HepG2 (cell line): Measurements from ENCODE around the gene RRAS. TPM values are rescaled to one million over a fixed set of nuclear protein-coding genes. Genes with fewer than 3 reads are reported as not detected.

Experiments
- ATAC-seq: fragments of 200-7000 bp; cut with Tn5 transposase; 3 replicates; pipeline ENCODE4 v1.9.1; 2020; ENCODE audit warnings: mild to moderate bottlenecking, moderate library complexity
- BruUV-seq: library from RNA; stranded (reverse); fragments of 400-500 nt; replicated peaks from 2 replicates; lab custom pipeline; 2021; lab: Mats Ljungman, UMichigan
- CTCF ChIA-PET: fragments of 300-600 bp; formaldehyde crosslinking; extraction: SDS; loops from one replicate; lab custom pipeline; 2021; ENCODE audit warnings: low total read pairs, inconsistent platforms, low intra/inter-chr PET ratio; lab: Yijun Ruan, JAX
- POLR2A ChIA-PET: fragments of 350-600 bp; sonication (Branson Sonifier 250); formaldehyde crosslinking; loops from one replicate; lab custom pipeline; 2020; ENCODE audit warnings: antibody characterized with exemption, inconsistent platforms; lab: Yijun Ruan, JAX
- DNase-seq: peaks from one replicate; pipeline ENCODE4 v3.0.0-alpha.2; 2015; ENCODE audit warnings: low spot score
- FAIRE-seq: peaks from 3 replicates; lab custom pipeline; 2011; peaks lifted over from hg19 to GRCh38; lab: Jason Lieb, UNC
- H2AFZ ChIP-seq: one replicate; pipeline ENCODE4 v1.6.1; 2011; ENCODE audit warnings: low read length, inconsistent platforms
- H3K27ac ChIP-seq: fragments of 300-600 bp; 3 replicates; pipeline ENCODE4 v1.8.0; 2011; ENCODE audit warnings: mixed run types, mild to moderate bottlenecking, mixed read lengths, low read length, inconsistent platforms; ENCODE audit not compliant: insufficient read depth; ENCODE audit errors: extremely low read length
- H3K27me3 ChIP-seq, 2 experiments: fragments of 200-600 bp in 1 of 2; 2 replicates in 1 of 2; 3 replicates in 1 of 2; pipeline versions ENCODE4 v1.6.0 to v1.8.0; 2011; ENCODE audit warnings: low read length in 2 of 2, mild to moderate bottlenecking in 2 of 2, moderate library complexity in 2 of 2, inconsistent platforms in 1 of 2; ENCODE audit not compliant: insufficient read depth in 2 of 2, control insufficient read depth in 1 of 2
- H3K36me3 ChIP-seq, 2 experiments: fragments of 200-600 bp in 1 of 2; replicated peaks in 1 of 2; 2 replicates in 1 of 2; 3 replicates in 1 of 2; pipeline versions ENCODE4 v1.5.1 to v1.8.0; 2011; ENCODE audit warnings: low read length in 2 of 2, inconsistent platforms in 1 of 2; ENCODE audit not compliant: insufficient read depth in 2 of 2, control insufficient read depth in 1 of 2
- H3K4me1 ChIP-seq: 2 replicates; pipeline ENCODE4 v1.5.1; 2012; ENCODE audit warnings: low read length, inconsistent platforms; ENCODE audit not compliant: insufficient read depth
- H3K4me2 ChIP-seq: 2 replicates; pipeline ENCODE4 v1.6.0; 2011; ENCODE audit warnings: low read depth, low read length, inconsistent platforms
- H3K4me3 ChIP-seq, 3 experiments: fragments of 200-600 bp in 1 of 3; sonication (generic), shearing (Covaris generic) in 1 of 3; replicated peaks in 1 of 3; 2 replicates each; pipeline ENCODE4 v1.5.1; 2011 to 2016; ENCODE audit warnings: low read length in 3 of 3, inconsistent platforms in 2 of 3, low read depth in 2 of 3, mild to moderate bottlenecking in 2 of 3, control low read depth in 1 of 3, mixed read lengths in 1 of 3; ENCODE audit not compliant: insufficient read depth in 1 of 3
- H3K79me2 ChIP-seq: one replicate; pipeline ENCODE4 v1.6.1; 2011; ENCODE audit warnings: low read length, inconsistent platforms; ENCODE audit not compliant: insufficient read depth
- H3K9ac ChIP-seq: 2 replicates; pipeline ENCODE4 v1.6.0; 2011; ENCODE audit warnings: mild to moderate bottlenecking, low read depth, low read length, inconsistent platforms; ENCODE audit not compliant: insufficient read depth
- H3K9me3 ChIP-seq: 2 replicates; pipeline ENCODE4 v1.5.1; 2012; ENCODE audit warnings: mild to moderate bottlenecking, low read length
- H4K20me1 ChIP-seq: 2 replicates; pipeline ENCODE4 v1.6.0; 2011; ENCODE audit warnings: inconsistent platforms, mild to moderate bottlenecking, low read length, moderate library complexity; ENCODE audit not compliant: insufficient read depth
- DNMT1 ChIP-seq: sonication (generic); formaldehyde crosslinking; IDR thresholded peaks from 2 replicates; pipeline ENCODE4 v1.5.1; 2020; ENCODE audit warnings: mild to moderate bottlenecking, missing genetic modification reagents
- ERF ChIP-seq: IDR thresholded peaks from 2 replicates; pipeline ENCODE4 v1.6.1; 2018; ENCODE audit warnings: missing biosample characterization, missing genetic modification reagents
- ZNF709 ChIP-seq: sonication (generic); formaldehyde crosslinking; IDR thresholded peaks from 2 replicates; pipeline ENCODE4 v1.5.0; 2020; ENCODE audit warnings: mild to moderate bottlenecking, missing genetic modification reagents
- WGBS: methylation state at CpG from one replicate; pipeline ENCODE4 v1.1.6; 2017; ENCODE audit warnings: low lambda C conversion rate; 5-methylcytosine and 5-hydroxymethylcytosine counted together
- in situ Hi-C: cut with HindIII; loops from 2 replicates; pipeline ENCODE4 v1.10.0; 2017; ENCODE audit warnings: low pct_unique_long_range_greater_than_20kb; ENCODE audit not compliant: extremely low pct_ligation_motif_present
- intact Hi-C: fragments of 100-400 bp; cut with micrococcal nuclease; formaldehyde crosslinking; loops from one replicate; pipeline ENCODE4 v1.10.0; 2022; ENCODE audit not compliant: unreplicated experiment
- microRNA-seq: library from miRNA; unstranded; fragments of <30 nt; microRNA quantifications from one replicate; pipeline ENCODE4, GENCODE V29; 2020
- polyA plus RNA-seq, 8 experiments: library from polyadenylated mRNA; depleted of rRNA in 3 of 8; stranded (reverse) in 7 of 8; unstranded in 1 of 8; fragments of >200 nt; fragmentation: Illumina TruSeq in 4 of 8; extraction: Trizol in 4 of 8; gene quantifications; 2 replicates each; pipeline versions ENCODE4 v1.2.1 to v1.2.3, GENCODE V29; 2011 to 2016; ENCODE audit warnings: low read depth in 4 of 8, missing spikeins in 1 of 8, mixed read lengths in 1 of 8; ENCODE audit not compliant: insufficient read depth in 1 of 8
- small RNA-seq, 3 experiments: library from RNA; depleted of rRNA; stranded (forward); fragments of <200 nt; gene quantifications; one replicate each; pipeline ENCODE3, GENCODE V24; 2012; ENCODE audit warnings: low read depth in 2 of 3, low replicate concordance in 1 of 3; ENCODE audit not compliant: insufficient read length in 3 of 3, insufficient read depth in 2 of 3
- total RNA-seq, 5 experiments: library from RNA; depleted of rRNA; stranded (reverse); fragments of >200 nt; fragmentation: Illumina TruSeq; extraction: Trizol; gene quantifications; 2 replicates each; pipeline ENCODE4 v1.2.3, GENCODE V29; 2016; ENCODE audit warnings: low read depth in 1 of 5

Gene RRAS
- total and polyA plus RNA-seq, 2 of the 13 experiments (the other 11 are each of a cell fraction or from before 2014, with no cell fraction given), result 1.5 to 12.0 TPM

GRCh38 chr19:49587227-49587626, 52.7 kb downstream of the RRAS start:
- Histone ChIP-seq H3K4me3 (no peak overlapping the region), H3K27ac (no peak overlapping the region), H3K79me2 (peaks cover 7% of the 10 kb centered on the region), H2AFZ (no peak overlapping the region), H3K4me2 (no peak overlapping the region), H3K4me1 (peaks cover 24% of the 10 kb centered on the region), H3K9me3 (no peaks in the 10 kb centered on the region), H3K36me3 (no peaks in the 10 kb centered on the region), H3K9ac (no peak overlapping the region), H4K20me1 (no peaks in the 10 kb centered on the region), H3K27me3 (no peaks in the 10 kb centered on the region; a peak in 1 of 5 replicates)
- in situ Hi-C loops, result no loop called here
- WGBS, result 79% methylated on average over 8 of the region's 8 CpGs
- no peak for FAIRE-seq
- no peak for ATAC-seq
- TF ChIP-seq ZNF709 (CRISPR knock-in tag) (no peak), ERF (no peak), DNMT1 (CRISPR knock-in tag) (no peak)
- DNase-seq, result no peak
- ChIA-PET POLR2A (interaction anchor here (0.7 kb wide), 1 partner anchor 91 kb away, joined by 4 read pairs; the partner anchor contains the start of gene RPS11), CTCF (no interaction called here)
- intact Hi-C loops, result no loop called here
- no TSS peak for BruUV-seq

Small RNA genes within 50 kb of the gene (microRNA-seq; reads per million reads assigned to microRNA genes)
- not detected for gene MIR5088

Small RNA genes within 50 kb of the gene (small RNA-seq; reads per million reads assigned to genes)
- gene MIR5088, result 0 reads per million in 3 experiments

Other genes with a start within 250 kb of the RRAS start
- gene PTH2, start 216.7 kb downstream of the RRAS start, total RNA-seq (2016; rRNA removed; fragmentation: Illumina TruSeq; extraction: Trizol), result not detected in 2 replicates
- gene PTH2, start 216.7 kb downstream of the RRAS start, polyA plus RNA-seq (2011; rRNA removed), result not detected in 2 replicates
- gene GFY, start 214.8 kb downstream of the RRAS start, total RNA-seq (2016; rRNA removed; fragmentation: Illumina TruSeq; extraction: Trizol), result not detected in 2 replicates
- gene GFY, start 214.8 kb downstream of the RRAS start, polyA plus RNA-seq (2011; rRNA removed), result not detected in 2 replicates
- not detected in 2 replicates for gene SLC17A7, start 198.6 kb downstream of the RRAS start, total RNA-seq (2016; rRNA removed; fragmentation: Illumina TruSeq; extraction: Trizol)
- 0.32 and 0.37 TPM in 2 replicates for gene SLC17A7, start 198.6 kb downstream of the RRAS start, polyA plus RNA-seq (2011; rRNA removed)
- 94.9 and 110 TPM in 2 replicates for gene PIH1D1, start 188.3 kb downstream of the RRAS start, total RNA-seq (2016; rRNA removed; fragmentation: Illumina TruSeq; extraction: Trizol)
- gene PIH1D1, start 188.3 kb downstream of the RRAS start, polyA plus RNA-seq (2011; rRNA removed), result 126 and 137 TPM in 2 replicates
- gene ALDH16A1, start 186.9 kb downstream of the RRAS start, total RNA-seq (2016; rRNA removed; fragmentation: Illumina TruSeq; extraction: Trizol), result 29.6 and 34.9 TPM in 2 replicates
- 8.4 and 9.2 TPM in 2 replicates for gene ALDH16A1, start 186.9 kb downstream of the RRAS start, polyA plus RNA-seq (2011; rRNA removed)
- gene FLT3LG, start 165.9 kb downstream of the RRAS start, total RNA-seq (2016; rRNA removed; fragmentation: Illumina TruSeq; extraction: Trizol), result 0.58 and 1.5 TPM in 2 replicates
- gene FLT3LG, start 165.9 kb downstream of the RRAS start, polyA plus RNA-seq (2011; rRNA removed), result 2.6 and 3.0 TPM in 2 replicates
- gene RPL13A, start 152.5 kb downstream of the RRAS start, total RNA-seq (2016; rRNA removed; fragmentation: Illumina TruSeq; extraction: Trizol), result 2,601 and 3,137 TPM in 2 replicates
- 3,407 and 3,954 TPM in 2 replicates for gene RPL13A, start 152.5 kb downstream of the RRAS start, polyA plus RNA-seq (2011; rRNA removed)
- gene RPS11, start 143.7 kb downstream of the RRAS start, total RNA-seq (2016; rRNA removed; fragmentation: Illumina TruSeq; extraction: Trizol), result 2,345 and 2,734 TPM in 2 replicates
- gene RPS11, start 143.7 kb downstream of the RRAS start, polyA plus RNA-seq (2011; rRNA removed), result 2,839 and 2,896 TPM in 2 replicates
- gene FCGRT, start 127.5 kb downstream of the RRAS start, total RNA-seq (2016; rRNA removed; fragmentation: Illumina TruSeq; extraction: Trizol), result 124 and 225 TPM in 2 replicates
- gene FCGRT, start 127.5 kb downstream of the RRAS start, polyA plus RNA-seq (2011; rRNA removed), result 121 and 149 TPM in 2 replicates
- gene RCN3, start 112.1 kb downstream of the RRAS start, total RNA-seq (2016; rRNA removed; fragmentation: Illumina TruSeq; extraction: Trizol), result 1.7 and 10.1 TPM in 2 replicates
- 3.0 and 3.3 TPM in 2 replicates for gene RCN3, start 112.1 kb downstream of the RRAS start, polyA plus RNA-seq (2011; rRNA removed)
- 78.0 and 81.4 TPM in 2 replicates for gene NOSIP, start 59.6 kb downstream of the RRAS start, total RNA-seq (2016; rRNA removed; fragmentation: Illumina TruSeq; extraction: Trizol)
- gene NOSIP, start 59.6 kb downstream of the RRAS start, polyA plus RNA-seq (2011; rRNA removed), result 54.3 and 58.4 TPM in 2 replicates
- gene PRRG2, start 58.8 kb downstream of the RRAS start, total RNA-seq (2016; rRNA removed; fragmentation: Illumina TruSeq; extraction: Trizol), result 0.51 and 0.82 TPM in 2 replicates
- gene PRRG2, start 58.8 kb downstream of the RRAS start, polyA plus RNA-seq (2011; rRNA removed), result 0.64 and 0.66 TPM in 2 replicates
- gene PRR12, start 49.0 kb downstream of the RRAS start, total RNA-seq (2016; rRNA removed; fragmentation: Illumina TruSeq; extraction: Trizol), result 1.5 and 1.6 TPM in 2 replicates
- gene PRR12, start 49.0 kb downstream of the RRAS start, polyA plus RNA-seq (2011; rRNA removed), result 0.62 and 0.74 TPM in 2 replicates
- 4.8 and 6.1 TPM in 2 replicates for gene SCAF1, start 2.1 kb upstream of the RRAS start, total RNA-seq (2016; rRNA removed; fragmentation: Illumina TruSeq; extraction: Trizol)
- gene SCAF1, start 2.1 kb upstream of the RRAS start, polyA plus RNA-seq (2011; rRNA removed), result 3.3 and 4.3 TPM in 2 replicates
- 61.0 and 65.5 TPM in 2 replicates for gene IRF3, start 25.7 kb upstream of the RRAS start, total RNA-seq (2016; rRNA removed; fragmentation: Illumina TruSeq; extraction: Trizol)
- gene IRF3, start 25.7 kb upstream of the RRAS start, polyA plus RNA-seq (2011; rRNA removed), result 61.9 and 66.2 TPM in 2 replicates
- gene BCL2L12, start 25.8 kb upstream of the RRAS start, total RNA-seq (2016; rRNA removed; fragmentation: Illumina TruSeq; extraction: Trizol), result 32.6 and 40.8 TPM in 2 replicates
- 25.9 and 26.8 TPM in 2 replicates for gene BCL2L12, start 25.8 kb upstream of the RRAS start, polyA plus RNA-seq (2011; rRNA removed)
- 324 and 372 TPM in 2 replicates for gene PRMT1, start 37.1 kb upstream of the RRAS start, total RNA-seq (2016; rRNA removed; fragmentation: Illumina TruSeq; extraction: Trizol)
- gene PRMT1, start 37.1 kb upstream of the RRAS start, polyA plus RNA-seq (2011; rRNA removed), result 374 and 400 TPM in 2 replicates
- gene ADM5, start 49.5 kb upstream of the RRAS start, total RNA-seq (2016; rRNA removed; fragmentation: Illumina TruSeq; extraction: Trizol), result 1.1 and 2.7 TPM in 2 replicates
- gene ADM5, start 49.5 kb upstream of the RRAS start, polyA plus RNA-seq (2011; rRNA removed), result 4.1 and 4.7 TPM in 2 replicates
- not detected in 2 replicates for gene CPT1C, start 51.0 kb upstream of the RRAS start, total RNA-seq (2016; rRNA removed; fragmentation: Illumina TruSeq; extraction: Trizol)
- gene CPT1C, start 51.0 kb upstream of the RRAS start, polyA plus RNA-seq (2011; rRNA removed), result 0.07 and 0.18 TPM in 2 replicates
- gene TSKS, start 123.2 kb upstream of the RRAS start, total RNA-seq (2016; rRNA removed; fragmentation: Illumina TruSeq; extraction: Trizol), result not detected in 2 replicates
- gene TSKS, start 123.2 kb upstream of the RRAS start, polyA plus RNA-seq (2011; rRNA removed), result 0.03 and 0.21 TPM in 2 replicates
- 21.8 and 22.7 TPM in 2 replicates for gene AP2A1, start 126.9 kb upstream of the RRAS start, total RNA-seq (2016; rRNA removed; fragmentation: Illumina TruSeq; extraction: Trizol)
- gene AP2A1, start 126.9 kb upstream of the RRAS start, polyA plus RNA-seq (2011; rRNA removed), result 39.7 and 49.9 TPM in 2 replicates
- gene FUZ, start 173.1 kb upstream of the RRAS start, total RNA-seq (2016; rRNA removed; fragmentation: Illumina TruSeq; extraction: Trizol), result not detected in 2 replicates
- gene FUZ, start 173.1 kb upstream of the RRAS start, polyA plus RNA-seq (2011; rRNA removed), result 0.07 and 0.08 TPM in 2 replicates
- gene MED25, start 178.1 kb upstream of the RRAS start, total RNA-seq (2016; rRNA removed; fragmentation: Illumina TruSeq; extraction: Trizol), result 11.1 and 11.3 TPM in 2 replicates
- 13.3 and 15.1 TPM in 2 replicates for gene MED25, start 178.1 kb upstream of the RRAS start, polyA plus RNA-seq (2011; rRNA removed)
- gene PTOV1, start 211.0 kb upstream of the RRAS start, total RNA-seq (2016; rRNA removed; fragmentation: Illumina TruSeq; extraction: Trizol), result 59.4 and 68.5 TPM in 2 replicates
- 63.5 and 77.7 TPM in 2 replicates for gene PTOV1, start 211.0 kb upstream of the RRAS start, polyA plus RNA-seq (2011; rRNA removed)
- 12.5 and 27.1 TPM in 2 replicates for gene PNKP, start 227.4 kb upstream of the RRAS start, total RNA-seq (2016; rRNA removed; fragmentation: Illumina TruSeq; extraction: Trizol)
- 12.7 and 17.0 TPM in 2 replicates for gene PNKP, start 227.4 kb upstream of the RRAS start, polyA plus RNA-seq (2011; rRNA removed)
- gene AKT1S1, start 237.2 kb upstream of the RRAS start, total RNA-seq (2016; rRNA removed; fragmentation: Illumina TruSeq; extraction: Trizol), result 10.9 and 13.5 TPM in 2 replicates
- gene AKT1S1, start 237.2 kb upstream of the RRAS start, polyA plus RNA-seq (2011; rRNA removed), result 27.8 and 30.0 TPM in 2 replicates
- 3.6 and 9.7 TPM in 2 replicates for gene TBC1D17, start 237.6 kb upstream of the RRAS start, total RNA-seq (2016; rRNA removed; fragmentation: Illumina TruSeq; extraction: Trizol)
- gene TBC1D17, start 237.6 kb upstream of the RRAS start, polyA plus RNA-seq (2011; rRNA removed), result 16.9 and 21.6 TPM in 2 replicates